ENCODE results near the gene IL17B. TPM values are rescaled to one million over a fixed set of nuclear protein-coding genes. Genes with fewer than 3 reads are reported as not detected.

Gene IL17B
- total RNA-seq, 1 experiment from 2014 or later, result not detected

- Mint-ChIP-seq H3K4me1 (ENCODE audit: low read depth, unreplicated experiment) (peaks cover 15% of the 10 kb centered on the region), H3K27me3 (ENCODE audit: insufficient read depth, unreplicated experiment) (no peaks in the 10 kb centered on the region), H3K27ac (ENCODE audit: unreplicated experiment) (no peak overlapping the region), H3K36me3 (ENCODE audit: insufficient read depth, unreplicated experiment) (no peaks in the 10 kb centered on the region), H3K9me3 (ENCODE audit: unreplicated experiment) (peaks cover 10% of the 10 kb centered on the region), H3K4me3 (ENCODE audit: unreplicated experiment) (no peak overlapping the region)
- DNase-seq, result no peak
- ChIA-PET CTCF (no interaction called here), POLR2A (no interaction called here)
- Histone ChIP-seq H3K4me1 (peaks cover 19% of the 10 kb centered on the region; the same call in 1 of the 2 replicates), H3K27me3 (replicated peaks; ENCODE audit: control insufficient read depth, insufficient read depth, low read length) (no peaks in the 10 kb centered on the region), H3K36me3 (ENCODE audit: control insufficient read depth, insufficient read depth, low read length) (no peaks in the 10 kb centered on the region), H3K9me3 (no peaks in the 10 kb centered on the region), H3K4me3 (ENCODE audit: low read depth, low read length) (no peak overlapping the region)
- no peak for TF ChIP-seq CTCF (IDR thresholded peaks at IDR 0.05; ENCODE audit: insufficient read depth in 1 of 2, low read depth in 1 of 2, low read length in 1 of 2, severe bottlenecking in 1 of 2, unreplicated experiment in 1 of 2)
- no TSS peak for BruUV-seq (replicated peaks)
- intact Hi-C loops (cut with micrococcal nuclease; ENCODE audit: unreplicated experiment), result no loop called here
Measured at GRCh38 chr5:149337736-149338135, 41.4 kb downstream of the IL17B start.

GRCh38 chr5:149333711-149334443 is 45.2 kb downstream of the IL17B start:
- Mint-ChIP-seq H3K27me3 (ENCODE audit: insufficient read depth, unreplicated experiment) (peaks cover 2% of the 10 kb centered on the region), H3K4me3 (ENCODE audit: unreplicated experiment) (no peak overlapping the region), H3K4me1 (ENCODE audit: low read depth, unreplicated experiment) (peaks cover 14% of the 10 kb centered on the region), H3K36me3 (ENCODE audit: insufficient read depth, unreplicated experiment) (no peaks in the 10 kb centered on the region), H3K27ac (ENCODE audit: unreplicated experiment) (no peak overlapping the region), H3K9me3 (ENCODE audit: unreplicated experiment) (peaks cover 8% of the 10 kb centered on the region)
- TF ChIP-seq CTCF (IDR thresholded peaks at IDR 0.05; ENCODE audit: insufficient read depth in 1 of 2, low read depth in 1 of 2, low read length in 1 of 2, severe bottlenecking in 1 of 2, unreplicated experiment in 1 of 2), result no peak
- peaks cover 9% of the 10 kb centered on the region; the same call in 1 of the 2 replicates for H3K4me1 ChIP-seq
- intact Hi-C loops (cut with micrococcal nuclease; ENCODE audit: unreplicated experiment), result no loop called here
- no peaks in the 10 kb centered on the region for H3K9me3 ChIP-seq
- ChIA-PET POLR2A (no interaction called here), CTCF (no interaction called here)
- no peak for DNase-seq
- no peaks in the 10 kb centered on the region for H3K36me3 ChIP-seq (ENCODE audit: control insufficient read depth, insufficient read depth, low read length)
- no TSS peak for BruUV-seq (replicated peaks)
- H3K27me3 ChIP-seq (replicated peaks; ENCODE audit: control insufficient read depth, insufficient read depth, low read length), result no peaks in the 10 kb centered on the region
- H3K4me3 ChIP-seq (ENCODE audit: low read depth, low read length), result no peak overlapping the region

GRCh38 chr5:149328177-149328576 is 50.9 kb downstream of the IL17B start:
- no TSS peak for BruUV-seq (replicated peaks)

More at GRCh38 chr5:149328177-149328576, 50.9 kb downstream of the IL17B start:
- intact Hi-C loops (cut with micrococcal nuclease; ENCODE audit: unreplicated experiment), result no loop called here
- Mint-ChIP-seq H3K36me3 (ENCODE audit: insufficient read depth, unreplicated experiment) (no peaks in the 10 kb centered on the region), H3K4me1 (ENCODE audit: low read depth, unreplicated experiment) (no peaks in the 10 kb centered on the region), H3K27ac (ENCODE audit: unreplicated experiment) (no peak overlapping the region), H3K27me3 (ENCODE audit: insufficient read depth, unreplicated experiment) (peaks cover 2% of the 10 kb centered on the region), H3K4me3 (ENCODE audit: unreplicated experiment) (no peak overlapping the region), H3K9me3 (ENCODE audit: unreplicated experiment) (no peaks in the 10 kb centered on the region)
- Histone ChIP-seq H3K27me3 (replicated peaks; ENCODE audit: control insufficient read depth, insufficient read depth, low read length) (no peaks in the 10 kb centered on the region), H3K9me3 (no peaks in the 10 kb centered on the region), H3K4me1 (no peaks in the 10 kb centered on the region; the same call in 1 of the 2 replicates), H3K4me3 (ENCODE audit: low read depth, low read length) (no peak overlapping the region), H3K36me3 (ENCODE audit: control insufficient read depth, insufficient read depth, low read length) (no peaks in the 10 kb centered on the region)
- no peak for DNase-seq
- CTCF ChIA-PET, result no interaction called here
- TF ChIP-seq CTCF (IDR thresholded peaks at IDR 0.05; ENCODE audit: insufficient read depth in 1 of 2, low read depth in 1 of 2, low read length in 1 of 2, severe bottlenecking in 1 of 2, unreplicated experiment in 1 of 2), result no peak
- POLR2A ChIA-PET, result no interaction called here
